DOHH2 (cell line): ENCODE results near the gene RAB5IF.

Source experiments
- H3F3A ChIP-seq: fragments of 200-600 bp; sonication (generic), shearing (Covaris generic); 2 replicates; pipeline ENCODE4 v1.6.0; 2016; ENCODE audit warnings: antibody characterized with exemption, mild to moderate bottlenecking; ENCODE audit not compliant: control insufficient read depth, insufficient read depth
- H3K27ac ChIP-seq: fragments of 200-600 bp; sonication (generic); 2 replicates; pipeline ENCODE4 v1.5.1; 2014; ENCODE audit warnings: low read depth, mild to moderate bottlenecking, low read length, moderate library complexity
- H3K27me3 ChIP-seq: fragments of 200-600 bp; sonication (generic); 2 replicates; pipeline ENCODE4 v1.6.1; 2014; ENCODE audit warnings: mild to moderate bottlenecking, low read length, mixed read lengths; ENCODE audit not compliant: control insufficient read depth
- H3K36me3 ChIP-seq: fragments of 200-600 bp; sonication (generic); 2 replicates; pipeline ENCODE4 v1.6.1; 2014; ENCODE audit warnings: mild to moderate bottlenecking, low read length, moderate library complexity, mixed read lengths; ENCODE audit not compliant: control insufficient read depth
- H3K4me1 ChIP-seq: fragments of 200-600 bp; sonication (generic); 2 replicates; pipeline ENCODE4 v1.6.1; 2014; ENCODE audit warnings: mild to moderate bottlenecking, low read length, mixed read lengths; ENCODE audit not compliant: control insufficient read depth
- H3K4me2 ChIP-seq: fragments of 200-600 bp; sonication (generic); 2 replicates; pipeline ENCODE4 v1.6.0; 2014; ENCODE audit warnings: mild to moderate bottlenecking, low read length, moderate library complexity
- H3K4me3 ChIP-seq: fragments of 200-600 bp; sonication (generic); 2 replicates; pipeline ENCODE4 v1.5.1; 2014; ENCODE audit warnings: mild to moderate bottlenecking, low read length, mixed read lengths
- H3K79me2 ChIP-seq: fragments of 200-600 bp; sonication (generic); 2 replicates; pipeline ENCODE4 v1.6.1; 2014; ENCODE audit warnings: mild to moderate bottlenecking, low read length, mixed read lengths; ENCODE audit not compliant: control insufficient read depth
- H3K9me2 ChIP-seq: fragments of 200-600 bp; sonication (generic); replicated peaks from 2 replicates; pipeline ENCODE4 v1.6.1; 2014; ENCODE audit warnings: mild to moderate bottlenecking, low read length, mixed read lengths; ENCODE audit not compliant: control insufficient read depth
- H3K9me3 ChIP-seq: fragments of 200-600 bp; sonication (generic); 2 replicates; pipeline ENCODE4 v1.6.1; 2014; ENCODE audit warnings: antibody characterized with exemption, low read length, mixed read lengths; ENCODE audit not compliant: control insufficient read depth, insufficient read depth
- H4K20me1 ChIP-seq: fragments of 200-600 bp; sonication (generic); 2 replicates; pipeline ENCODE4 v1.6.0; 2014; ENCODE audit warnings: low read depth, mild to moderate bottlenecking, antibody characterized with exemption, low read length, moderate library complexity; ENCODE audit not compliant: control insufficient read depth, insufficient read depth
- EZH2phosphoT487 ChIP-seq: fragments of 200-600 bp; sonication (generic); IDR thresholded peaks from 2 replicates; pipeline ENCODE4 v1.6.1; 2017; ENCODE audit warnings: borderline replicate concordance, mild to moderate bottlenecking, antibody characterized with exemption, low read length, moderate library complexity, mixed read lengths
- TF ChIP-seq, protein P1 (sequence below): fragments of 200-600 bp; sonication (generic); IDR thresholded peaks from one replicate; pipeline ENCODE4 v1.5.1; 2014; ENCODE audit warnings: antibody characterized with exemption, mild to moderate bottlenecking, low read depth, low read length; ENCODE audit not compliant: poor library complexity, severe bottlenecking

RAB5IF gene

DNA sequence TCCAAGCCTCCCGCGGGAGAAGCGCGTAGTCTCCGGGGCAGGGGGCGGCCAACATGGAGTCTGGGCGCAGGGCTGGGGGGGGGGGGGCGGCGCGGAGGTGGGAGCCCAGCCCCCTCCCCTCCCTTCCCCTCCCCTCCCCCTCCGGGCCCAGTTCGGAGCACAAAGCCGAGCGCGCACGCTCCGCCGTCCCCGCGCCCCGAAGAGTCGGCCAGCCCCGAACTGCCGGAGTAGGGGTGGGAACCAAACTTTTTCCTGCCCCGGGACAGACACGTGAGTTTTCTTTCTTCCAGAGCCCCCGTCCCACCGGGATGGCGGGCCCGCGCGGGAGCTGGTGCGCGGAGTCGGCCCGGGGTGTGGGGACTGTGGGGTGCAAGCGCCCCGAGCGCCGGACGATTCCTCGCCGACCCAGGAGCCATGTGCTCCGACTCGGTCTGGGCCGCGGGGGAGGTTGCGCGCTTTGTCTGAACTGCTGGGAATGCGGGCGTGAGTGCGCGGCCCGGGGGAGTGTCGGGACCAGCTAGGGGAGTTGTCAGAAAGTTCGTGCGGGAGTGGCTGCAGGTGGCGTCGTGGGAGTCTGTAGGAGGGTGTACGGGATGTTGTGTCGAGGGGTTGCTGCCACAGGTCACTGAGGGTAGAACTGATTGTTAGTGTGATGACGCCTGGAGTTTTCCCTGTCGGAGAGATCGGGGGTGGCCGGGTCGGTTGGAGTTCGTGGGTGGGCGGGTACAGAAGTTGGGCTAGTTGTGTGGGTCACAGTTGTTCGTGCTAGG, 31.0 kb upstream of the RAB5IF start:
- no peaks in the 10 kb centered on the region for H3K9me3 ChIP-seq
- H3K4me2 ChIP-seq: peak overlapping the region; percentile 93
- peaks cover 43% of the 10 kb centered on the region for H3K36me3 ChIP-seq
- H3K4me1 ChIP-seq: peaks cover 27% of the 10 kb centered on the region
- peak overlapping the region; percentile 77 for H3K27ac ChIP-seq
- H3K9me2 ChIP-seq: no peaks in the 10 kb centered on the region
- no peaks in the 10 kb centered on the region for H3K27me3 ChIP-seq
- peaks cover 16% of the 10 kb centered on the region for H3F3A ChIP-seq
- TF ChIP-seq, protein P1, sequence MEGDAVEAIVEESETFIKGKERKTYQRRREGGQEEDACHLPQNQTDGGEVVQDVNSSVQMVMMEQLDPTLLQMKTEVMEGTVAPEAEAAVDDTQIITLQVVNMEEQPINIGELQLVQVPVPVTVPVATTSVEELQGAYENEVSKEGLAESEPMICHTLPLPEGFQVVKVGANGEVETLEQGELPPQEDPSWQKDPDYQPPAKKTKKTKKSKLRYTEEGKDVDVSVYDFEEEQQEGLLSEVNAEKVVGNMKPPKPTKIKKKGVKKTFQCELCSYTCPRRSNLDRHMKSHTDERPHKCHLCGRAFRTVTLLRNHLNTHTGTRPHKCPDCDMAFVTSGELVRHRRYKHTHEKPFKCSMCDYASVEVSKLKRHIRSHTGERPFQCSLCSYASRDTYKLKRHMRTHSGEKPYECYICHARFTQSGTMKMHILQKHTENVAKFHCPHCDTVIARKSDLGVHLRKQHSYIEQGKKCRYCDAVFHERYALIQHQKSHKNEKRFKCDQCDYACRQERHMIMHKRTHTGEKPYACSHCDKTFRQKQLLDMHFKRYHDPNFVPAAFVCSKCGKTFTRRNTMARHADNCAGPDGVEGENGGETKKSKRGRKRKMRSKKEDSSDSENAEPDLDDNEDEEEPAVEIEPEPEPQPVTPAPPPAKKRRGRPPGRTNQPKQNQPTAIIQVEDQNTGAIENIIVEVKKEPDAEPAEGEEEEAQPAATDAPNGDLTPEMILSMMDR: no peak
- TF ChIP-seq EZH2phosphoT487: no peak
- H4K20me1 ChIP-seq: peaks cover 21% of the 10 kb centered on the region
- H3K4me3 ChIP-seq: peak overlapping the region; percentile 87
- peaks cover 65% of the 10 kb centered on the region for H3K79me2 ChIP-seq

DNA sequence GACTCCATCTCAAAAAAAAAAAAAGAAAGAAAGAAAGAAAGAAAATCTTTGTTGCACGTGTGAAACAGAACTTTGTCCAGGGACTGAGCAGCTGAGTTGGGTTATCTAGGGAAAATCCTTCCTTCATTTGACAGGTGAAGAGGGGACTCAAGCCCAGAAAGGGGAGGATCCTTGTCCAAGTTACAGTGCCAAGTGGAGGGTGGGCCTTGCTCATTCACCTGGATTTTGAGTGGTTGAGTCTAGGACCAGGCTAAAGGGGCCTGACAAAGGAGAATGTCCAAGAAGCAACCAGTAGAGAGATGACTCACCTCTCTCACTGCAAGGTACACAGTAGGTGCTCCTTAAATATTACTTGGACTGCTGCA, 29.5 kb upstream of the RAB5IF start:
- peaks cover 56% of the 10 kb centered on the region for H3K36me3 ChIP-seq
- H3K4me3 ChIP-seq: no peak overlapping the region; the same call in 1 of the 2 replicates
- peaks cover 72% of the 10 kb centered on the region for H3K79me2 ChIP-seq
- peak overlapping the region; percentile 93 for H3K4me2 ChIP-seq
- H4K20me1 ChIP-seq: peaks cover 21% of the 10 kb centered on the region
- H3F3A ChIP-seq: peaks cover 16% of the 10 kb centered on the region
- H3K9me2 ChIP-seq: no peaks in the 10 kb centered on the region
- H3K27ac ChIP-seq: no peak overlapping the region
- H3K9me3 ChIP-seq: no peaks in the 10 kb centered on the region
- H3K4me1 ChIP-seq: peaks cover 27% of the 10 kb centered on the region
- no peak for TF ChIP-seq EZH2phosphoT487
- TF ChIP-seq, protein P1: no peak
- H3K27me3 ChIP-seq: no peaks in the 10 kb centered on the region

DNA sequence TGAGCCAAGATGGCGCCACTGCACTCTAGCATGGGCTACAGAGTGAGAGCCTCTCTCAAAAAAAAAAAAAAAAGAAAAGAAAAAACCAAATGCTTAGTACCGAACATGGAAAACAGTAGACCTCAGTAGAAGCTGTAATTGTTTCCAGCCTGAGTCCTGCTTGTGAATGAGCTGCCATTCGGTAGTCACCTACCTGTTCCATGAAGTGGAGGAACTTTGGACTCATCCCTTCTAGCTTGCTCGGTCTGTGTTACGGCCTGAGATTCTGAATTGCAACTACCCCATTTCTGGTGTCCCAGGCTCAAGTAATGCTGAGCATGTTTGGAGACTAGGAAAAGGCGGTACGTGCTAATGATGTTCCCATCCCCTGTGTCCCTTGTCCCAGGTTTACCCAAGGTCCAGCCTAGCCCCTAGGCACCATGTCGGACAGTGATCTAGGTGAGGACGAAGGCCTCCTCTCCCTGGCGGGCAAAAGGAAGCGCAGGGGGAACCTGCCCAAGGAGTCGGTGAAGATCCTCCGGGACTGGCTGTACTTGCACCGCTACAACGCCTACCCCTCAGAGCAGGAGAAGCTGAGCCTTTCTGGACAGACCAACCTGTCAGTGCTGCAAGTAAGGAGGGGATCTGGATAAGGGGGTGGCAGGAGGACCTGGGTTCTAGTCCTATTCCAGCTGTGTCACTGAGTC, 27.1 kb upstream of the RAB5IF start:
- no peak overlapping the region for H3K27ac ChIP-seq
- no peaks in the 10 kb centered on the region for H3F3A ChIP-seq
- H3K27me3 ChIP-seq: no peaks in the 10 kb centered on the region
- H3K79me2 ChIP-seq: peaks cover 66% of the 10 kb centered on the region
- H3K4me1 ChIP-seq: peaks cover 14% of the 10 kb centered on the region
- no peak overlapping the region for H3K4me3 ChIP-seq
- H3K9me2 ChIP-seq: no peaks in the 10 kb centered on the region
- TF ChIP-seq, protein P1: no peak
- H4K20me1 ChIP-seq: peaks cover 21% of the 10 kb centered on the region
- peaks cover 77% of the 10 kb centered on the region for H3K36me3 ChIP-seq
- H3K9me3 ChIP-seq: no peaks in the 10 kb centered on the region
- no peak overlapping the region for H3K4me2 ChIP-seq
